NCI-H460 (cell line): ENCODE measurements around the gene TRAP1. TPM values are rescaled to one million over a fixed set of nuclear protein-coding genes. Genes with fewer than 3 reads are reported as not detected.
A peak's percentile ranks its signal among the peaks of the same experiment; 100 is the strongest.
"Not testable (repeated sequence)": the region's sequence is repeated elsewhere in the genome, so short reads cannot be mapped to it uniquely, and the experiment has no call there.

ENCODE experiments used
- DNase-seq: peaks from one replicate; pipeline ENCODE4 v3.0.0-alpha.2; 2016; ENCODE audit warnings: low read depth; ENCODE audit errors: extremely low read depth
- total RNA-seq: library from RNA; depleted of rRNA; stranded (reverse); fragments of >200 nt; shearing (Covaris generic); gene quantifications from 2 replicates; pipeline ENCODE4 v1.2.3, GENCODE V29; 2014; rRNA removed

TRAP1 gene
- total RNA-seq, 1 experiment from 2014 or later: 238 TPM

DNA sequence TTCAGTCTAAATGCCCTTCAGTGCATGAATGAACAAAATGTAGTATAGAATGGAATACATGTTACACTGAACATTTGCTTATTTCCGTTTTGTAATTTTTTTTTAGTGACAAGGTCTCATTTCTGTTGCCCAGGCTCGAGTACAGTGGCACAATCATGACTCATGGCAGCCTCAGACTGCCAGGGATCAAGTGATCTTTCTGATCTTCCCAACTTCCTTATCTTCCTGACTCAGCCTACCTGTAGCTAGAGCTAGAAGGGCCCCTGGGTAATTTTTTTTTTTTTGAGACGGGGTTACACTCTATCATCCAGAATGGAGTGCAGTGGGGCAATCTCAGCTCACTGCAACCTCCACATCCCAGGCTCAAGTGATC lies 98.6 kb downstream of the TRAP1 start:
- no peak for DNase-seq

DNA sequence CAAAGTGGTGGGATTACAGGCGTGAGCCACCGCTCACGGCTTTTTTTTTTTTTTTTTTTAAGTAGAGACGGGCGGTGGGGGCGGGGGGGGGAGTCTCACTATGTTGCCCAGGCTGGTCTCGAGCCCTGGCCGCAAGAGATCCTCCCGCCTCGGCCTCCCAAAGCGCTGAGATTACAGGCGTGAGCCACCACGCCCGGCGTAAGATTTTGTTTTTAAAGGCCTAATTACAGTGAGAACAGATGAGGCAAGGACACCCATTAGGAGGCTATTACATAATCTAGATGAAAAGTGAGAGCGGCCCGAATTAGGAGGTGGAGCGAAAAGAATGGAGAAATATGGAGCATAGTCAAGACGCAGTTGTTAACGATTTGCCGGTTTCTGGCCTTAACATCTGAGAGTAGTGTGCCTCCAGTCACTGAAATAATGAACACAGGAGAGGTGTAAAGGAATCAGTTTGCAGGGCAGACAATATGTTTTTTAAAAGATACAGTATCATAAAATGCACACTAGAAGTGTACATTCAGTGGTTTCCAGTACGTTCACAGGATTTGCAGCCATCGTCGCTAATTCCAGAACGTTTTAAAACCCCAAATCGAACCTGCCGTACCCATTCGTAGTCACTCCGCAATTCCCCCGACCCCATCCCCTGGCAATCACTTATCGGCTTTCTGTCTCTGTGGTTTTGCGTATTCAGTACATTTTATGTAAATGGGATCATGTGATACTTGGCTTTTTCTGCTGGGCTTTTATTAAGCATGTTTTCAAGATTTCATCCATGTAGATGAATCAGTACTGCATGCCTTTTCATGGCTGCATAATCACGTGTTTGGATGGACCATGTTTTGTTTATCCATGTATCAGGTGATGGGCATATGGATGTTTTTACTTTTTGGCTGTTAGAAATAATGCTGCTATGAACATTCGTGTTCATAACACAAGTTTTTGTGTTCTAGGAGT lies 104.5 kb downstream of the TRAP1 start:
- no peak for DNase-seq

DNA sequence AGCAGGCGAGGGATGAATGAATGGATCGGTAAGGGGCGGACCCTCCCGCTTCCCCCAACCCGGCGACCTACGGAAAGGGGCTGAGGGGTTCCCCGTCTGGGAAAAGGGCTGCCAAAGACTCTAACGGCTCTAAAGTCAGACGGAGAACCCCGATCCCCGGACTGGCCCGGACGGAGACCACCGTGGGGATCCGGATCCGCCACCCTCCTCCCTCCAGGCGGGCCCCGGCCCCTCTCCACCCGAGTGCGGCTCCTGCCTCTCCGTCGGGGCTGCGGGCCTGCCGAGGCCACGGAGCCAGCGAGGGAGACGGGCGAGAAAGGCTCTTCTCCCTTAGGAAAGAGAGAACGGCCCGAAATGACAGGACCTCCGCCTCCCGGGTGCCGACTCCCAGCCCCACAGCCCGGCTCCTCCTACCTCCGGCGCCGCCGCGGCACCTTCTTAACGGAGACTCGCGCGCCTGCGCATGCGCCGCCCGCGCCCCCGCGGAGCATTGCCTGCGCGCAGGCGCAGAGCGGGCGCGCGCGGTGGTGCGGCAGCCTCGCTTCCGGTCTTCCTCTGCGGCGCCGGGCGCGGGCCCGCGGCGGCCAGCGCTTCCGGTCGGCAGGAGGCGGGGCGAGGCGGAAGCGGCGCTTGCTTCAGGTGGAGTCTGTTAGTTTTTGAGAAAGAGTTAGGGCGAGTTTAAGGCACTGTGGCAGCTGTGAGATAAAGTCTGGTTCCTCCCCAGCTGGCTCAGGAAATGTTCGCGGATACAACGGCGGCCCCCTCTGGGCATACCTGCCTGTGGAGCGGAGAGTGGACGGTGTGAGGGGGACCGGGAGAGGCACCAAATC lies 106.0 kb downstream of the TRAP1 start, which contains the start of gene SLX4:
Gene SLX4, minus strand, starts transcription at position 461 of the 830 bp plus-strand sequence. CDS start 2,642 bp downstream, outside the sequence.
- DNase-seq: peak; percentile 90

DNA sequence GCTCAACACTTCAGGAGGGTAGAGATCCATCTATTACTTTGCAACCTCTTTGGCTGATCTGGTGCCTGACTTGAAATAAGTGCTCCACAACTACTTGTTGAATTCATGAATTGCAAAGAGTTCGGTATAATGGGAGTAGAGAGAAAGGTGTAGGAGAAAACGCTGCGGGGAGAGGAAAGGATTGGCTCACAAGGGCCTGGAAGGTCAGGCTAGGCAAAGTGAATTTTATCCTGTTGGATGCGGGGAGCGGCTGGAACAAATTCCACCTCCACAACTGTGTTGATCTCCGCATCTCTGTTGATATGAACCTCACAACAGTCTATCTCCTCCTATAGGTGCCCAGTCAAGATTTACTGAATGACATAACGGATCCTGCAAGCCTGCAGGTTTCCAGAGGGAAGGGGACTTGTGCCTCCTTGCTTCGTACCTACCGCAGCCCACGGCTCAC lies 106.6 kb downstream of the TRAP1 start:
- DNase-seq: no peak

DNA sequence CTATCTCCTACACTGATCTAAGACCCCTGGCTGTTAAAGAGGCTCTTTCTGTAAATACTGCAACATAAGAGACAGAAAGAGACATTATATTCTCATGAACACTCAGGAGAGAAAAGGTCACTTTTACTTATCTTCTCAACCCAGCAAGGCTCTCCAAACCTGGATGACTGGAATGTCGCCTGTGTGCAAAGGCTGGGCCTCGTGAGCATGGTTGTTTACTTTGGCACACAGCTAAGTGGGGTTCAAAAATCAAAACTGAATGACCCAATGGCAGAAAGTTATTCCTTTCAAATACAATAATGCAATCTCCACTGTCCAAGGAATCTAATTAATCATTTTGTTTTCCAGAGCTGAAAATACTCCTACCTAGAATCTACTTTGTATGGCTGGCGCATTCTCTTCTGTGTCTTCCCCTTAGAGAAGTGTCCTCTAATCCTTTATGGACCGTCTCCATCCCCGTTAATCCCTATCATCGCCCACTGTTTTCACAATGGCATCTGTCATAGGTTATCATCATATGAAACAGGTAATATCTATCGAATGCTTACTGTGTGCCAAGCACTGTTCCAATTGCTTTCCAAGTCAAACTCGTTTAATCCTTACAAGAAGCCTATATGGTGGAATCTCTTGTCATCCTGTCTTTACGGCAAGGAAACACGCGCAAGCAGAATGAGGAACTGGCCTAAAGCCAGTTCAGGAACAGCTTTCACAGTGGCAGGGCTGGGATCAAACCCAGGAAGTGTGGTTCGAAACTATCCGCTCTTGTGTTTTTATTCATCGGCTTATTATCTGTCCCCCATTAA lies 107.2 kb downstream of the TRAP1 start:
- no peak for DNase-seq

DNA sequence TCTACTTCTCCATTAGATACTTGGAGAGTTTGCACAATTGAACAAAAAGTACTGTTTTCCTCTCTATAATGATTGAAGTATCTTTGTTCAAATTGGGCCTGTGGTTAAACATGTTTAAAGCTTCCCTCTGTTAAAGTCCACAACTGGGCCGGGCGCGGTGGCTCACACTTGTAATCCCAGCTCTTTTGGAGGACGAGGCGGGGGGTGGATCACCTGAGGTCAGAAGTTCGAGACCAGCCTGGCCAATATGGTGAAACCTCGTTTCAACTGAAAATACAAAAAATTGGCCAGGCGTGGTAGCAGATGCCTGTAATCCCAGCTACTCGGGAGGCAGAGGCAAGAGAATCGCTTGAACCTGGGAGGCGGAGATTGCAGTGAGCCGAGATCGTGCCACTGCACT lies 108.3 kb downstream of the TRAP1 start:
- DNase-seq: not testable (repeated sequence)

DNA sequence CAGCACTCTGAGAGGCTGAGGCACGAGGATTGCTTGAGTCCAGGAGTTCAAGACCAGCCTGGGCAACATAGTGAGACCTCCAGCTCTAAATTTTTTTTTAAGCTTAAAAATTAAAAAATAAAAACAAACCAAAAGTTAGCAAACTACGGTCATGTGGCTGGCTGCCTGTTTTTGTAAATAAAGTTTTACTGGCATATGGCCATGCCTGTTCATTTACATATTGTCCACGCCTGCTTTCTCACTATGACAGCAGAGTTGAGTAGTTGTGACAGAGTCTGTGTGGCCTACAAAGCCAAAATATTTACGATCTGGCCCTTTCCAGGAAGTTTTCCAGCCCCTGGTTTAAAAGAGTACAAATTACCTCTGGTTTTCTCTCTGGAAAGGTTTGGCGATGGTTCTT lies 109.3 kb downstream of the TRAP1 start:
- DNase-seq: no peak

Other genes starting within 250 kb of the TRAP1 start
- gene C16orf90, start 222.0 kb downstream of the TRAP1 start, total RNA-seq: not detected in 2 replicates
- 25.1 and 31.9 TPM in 2 replicates for gene CLUAP1, start 216.5 kb downstream of the TRAP1 start, total RNA-seq
- not detected in 2 replicates for gene NLRC3, start 140.1 kb downstream of the TRAP1 start, total RNA-seq
- 5.1 and 6.6 TPM in 2 replicates for gene SLX4, start 105.9 kb downstream of the TRAP1 start, total RNA-seq
- gene DNASE1, start 62.8 kb downstream of the TRAP1 start, total RNA-seq: 4.9 and 5.4 TPM in 2 replicates
- gene CREBBP, start 163.2 kb upstream of the TRAP1 start, total RNA-seq: 15.2 and 15.8 TPM in 2 replicates